ENCODE data around the gene THADA.

The THADA gene

DNA sequence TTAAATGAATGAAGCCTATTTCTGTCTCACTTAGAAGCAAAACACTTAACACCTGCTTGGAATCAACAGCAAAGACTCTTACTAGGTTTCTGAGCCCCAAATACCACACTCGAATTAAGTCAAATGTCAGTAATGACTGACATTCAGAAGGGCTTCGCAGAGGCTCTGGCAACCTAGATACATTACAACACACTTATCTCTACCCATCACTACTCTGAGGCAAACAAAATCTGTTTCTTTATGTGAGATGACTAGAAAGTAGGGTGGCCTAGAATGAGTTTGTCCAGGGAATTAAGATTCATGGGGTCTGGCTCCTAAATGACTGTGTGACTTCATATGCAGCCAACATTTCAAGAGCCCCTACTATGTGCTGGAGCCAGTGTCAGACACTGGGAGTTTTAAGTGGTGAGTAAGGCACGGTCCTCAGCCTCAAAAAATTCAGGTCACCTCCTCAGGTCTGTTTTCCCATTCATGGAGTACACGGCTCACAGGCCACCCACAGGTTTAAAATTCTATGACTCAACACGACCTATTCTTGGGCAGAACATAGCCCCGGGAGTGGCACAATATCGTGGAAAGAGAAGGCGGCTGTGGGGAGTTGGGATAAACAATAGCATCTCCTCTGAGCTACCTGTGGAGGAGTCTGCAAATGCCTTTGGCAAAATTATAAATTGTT lies 219.2 kb downstream of the THADA start:
- H3K4me1 ChIP-seq (ENCODE audit: insufficient read depth, insufficient read length): no peaks in the 10 kb centered on the region
- H3K36me3 ChIP-seq (ENCODE audit: insufficient read depth, insufficient read length, low read length): no peaks in the 10 kb centered on the region
- no peak overlapping the region for H3K4me3 ChIP-seq (ENCODE audit: insufficient read length, low read depth)
- no peaks in the 10 kb centered on the region for H3K27me3 ChIP-seq (ENCODE audit: insufficient read depth, insufficient read length)
- H3K9me3 ChIP-seq (ENCODE audit: insufficient read depth, low read length): no peaks in the 10 kb centered on the region
- H3K9ac ChIP-seq (ENCODE audit: insufficient read length, low read depth): no peak overlapping the region
- no peak for DNase-seq (ENCODE audit: low read depth, low spot score)
- TF ChIP-seq YY1 (IDR thresholded peaks at IDR 0.05; ENCODE audit: insufficient read depth, insufficient read length): no peak
- no peak for TF ChIP-seq ZNF274 (IDR thresholded peaks at IDR 0.05; ENCODE audit: low read depth, low read length)
- TF ChIP-seq SUZ12 (IDR thresholded peaks at IDR 0.05; ENCODE audit: extremely low read depth, insufficient read depth, insufficient read length): no peak

DNA sequence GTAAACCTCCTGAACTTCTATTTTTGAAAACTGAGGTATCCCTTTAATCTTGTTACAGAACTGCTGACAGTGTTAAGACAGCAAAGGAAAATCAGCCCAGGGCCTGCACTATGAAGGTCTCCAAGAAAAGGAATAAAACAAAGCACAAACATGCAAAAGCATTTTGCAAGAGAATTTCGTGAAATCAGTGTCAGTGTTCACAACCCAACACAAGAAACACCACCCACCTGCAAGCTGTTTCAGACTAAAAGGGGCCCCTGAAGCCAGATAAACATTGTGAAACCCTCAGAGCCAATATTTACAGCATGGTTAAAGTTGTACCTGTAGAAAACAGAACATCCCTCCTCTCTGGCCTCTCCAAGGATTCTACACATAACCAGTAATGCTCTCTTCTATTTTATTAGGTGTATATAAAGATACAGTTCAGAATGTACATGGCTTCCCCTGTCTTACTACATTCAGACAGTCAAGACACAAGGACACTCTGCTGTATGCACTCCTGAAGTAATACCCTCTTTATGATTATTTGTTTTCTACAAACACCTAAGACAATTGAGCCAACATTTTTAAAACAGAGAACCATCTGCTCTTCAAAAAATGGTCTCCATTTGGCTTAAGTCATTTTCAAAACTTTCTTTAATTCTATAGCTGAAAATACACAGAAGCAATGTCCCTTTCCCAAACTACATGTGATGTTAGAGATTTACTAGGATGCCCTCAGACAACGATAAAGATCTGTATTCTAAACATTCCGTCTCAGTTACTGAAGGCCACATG lies 219.9 kb downstream of the THADA start:
- Histone ChIP-seq H3K4me3 (ENCODE audit: insufficient read length, low read depth) (no peak overlapping the region), H3K27me3 (ENCODE audit: insufficient read depth, insufficient read length) (no peaks in the 10 kb centered on the region), H3K9me3 (ENCODE audit: insufficient read depth, low read length) (no peaks in the 10 kb centered on the region), H3K9ac (ENCODE audit: insufficient read length, low read depth) (no peak overlapping the region), H3K36me3 (ENCODE audit: insufficient read depth, insufficient read length, low read length) (no peaks in the 10 kb centered on the region), H3K4me1 (ENCODE audit: insufficient read depth, insufficient read length) (no peaks in the 10 kb centered on the region)
- TF ChIP-seq ZNF274 (IDR thresholded peaks at IDR 0.05; ENCODE audit: low read depth, low read length): no peak
- TF ChIP-seq YY1 (IDR thresholded peaks at IDR 0.05; ENCODE audit: insufficient read depth, insufficient read length): no peak
- no peak for TF ChIP-seq SUZ12 (IDR thresholded peaks at IDR 0.05; ENCODE audit: extremely low read depth, insufficient read depth, insufficient read length)
- DNase-seq (ENCODE audit: low read depth, low spot score): no peak

DNA sequence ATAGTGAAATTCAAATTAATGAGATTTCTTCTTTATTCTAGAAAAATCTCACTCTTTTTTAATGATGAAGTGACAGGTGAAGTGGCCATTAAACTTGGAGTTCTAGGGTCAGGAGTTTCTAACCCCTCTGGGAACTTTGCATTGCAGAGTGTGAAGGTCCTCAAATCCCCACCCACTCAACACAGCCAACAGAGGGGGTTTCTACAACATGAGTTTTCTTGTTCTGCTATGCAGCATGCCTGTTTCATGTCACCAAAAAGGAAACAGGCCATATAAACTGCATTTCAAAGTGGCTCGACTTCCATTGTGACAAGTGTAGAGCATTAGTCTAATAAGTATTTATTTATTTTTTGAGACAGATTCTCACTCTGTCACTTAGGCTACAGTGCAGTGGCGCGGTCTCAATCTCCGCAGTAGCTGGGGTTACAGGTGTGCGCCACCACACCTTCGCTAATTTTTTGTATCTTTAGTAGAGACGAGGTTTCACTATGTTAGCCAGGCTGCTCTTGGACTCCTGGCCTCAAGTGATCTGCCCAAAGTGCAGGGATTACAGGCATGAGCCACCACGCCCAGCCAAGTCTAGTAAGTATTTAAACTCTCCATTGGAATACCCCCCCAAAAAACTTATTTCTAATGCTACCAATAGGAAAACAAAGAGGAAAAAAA lies 223.3 kb downstream of the THADA start:
- Histone ChIP-seq H3K4me1 (ENCODE audit: insufficient read depth, insufficient read length) (no peaks in the 10 kb centered on the region), H3K9me3 (ENCODE audit: insufficient read depth, low read length) (no peaks in the 10 kb centered on the region)
- TF ChIP-seq SUZ12 (IDR thresholded peaks at IDR 0.05; ENCODE audit: extremely low read depth, insufficient read depth, insufficient read length): no peak
- TF ChIP-seq YY1 (IDR thresholded peaks at IDR 0.05; ENCODE audit: insufficient read depth, insufficient read length): no peak

DNA sequence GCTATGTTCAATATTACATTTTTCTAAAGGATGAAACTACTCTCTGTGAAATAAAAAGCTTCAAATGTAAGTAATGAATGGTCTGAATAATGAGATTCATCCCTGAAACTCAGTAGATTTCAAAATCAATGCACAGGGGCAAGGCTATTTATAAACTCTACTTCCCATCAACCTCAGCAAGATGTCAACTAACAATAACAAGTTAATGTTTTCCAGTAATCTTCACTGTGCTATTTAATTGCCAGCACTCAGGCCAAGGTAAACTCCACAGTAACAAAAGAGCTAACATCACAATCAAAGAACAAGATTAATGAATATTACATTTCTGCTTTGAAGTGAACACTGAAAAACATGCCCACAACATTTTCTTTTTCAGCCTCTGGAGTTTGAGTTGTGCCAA lies 225.1 kb downstream of the THADA start:
- no peaks in the 10 kb centered on the region for H3K27me3 ChIP-seq (ENCODE audit: insufficient read depth, insufficient read length)
- H3K9ac ChIP-seq (ENCODE audit: insufficient read length, low read depth): no peak overlapping the region
- TF ChIP-seq YY1 (IDR thresholded peaks at IDR 0.05; ENCODE audit: insufficient read depth, insufficient read length) (no peak), SUZ12 (IDR thresholded peaks at IDR 0.05; ENCODE audit: extremely low read depth, insufficient read depth, insufficient read length) (no peak), ZNF274 (IDR thresholded peaks at IDR 0.05; ENCODE audit: low read depth, low read length) (no peak)
- no peaks in the 10 kb centered on the region for H3K9me3 ChIP-seq (ENCODE audit: insufficient read depth, low read length)
- H3K36me3 ChIP-seq (ENCODE audit: insufficient read depth, insufficient read length, low read length): no peaks in the 10 kb centered on the region
- H3K4me3 ChIP-seq (ENCODE audit: insufficient read length, low read depth): no peak overlapping the region
- no peak for DNase-seq (ENCODE audit: low read depth, low spot score)
- H3K4me1 ChIP-seq (ENCODE audit: insufficient read depth, insufficient read length): no peaks in the 10 kb centered on the region

More for the DNA sequence above, 223.3 kb downstream of the THADA start:
- no peaks in the 10 kb centered on the region for H3K36me3 ChIP-seq (ENCODE audit: insufficient read depth, insufficient read length, low read length)
- H3K27me3 ChIP-seq (ENCODE audit: insufficient read depth, insufficient read length): no peaks in the 10 kb centered on the region
- no peak overlapping the region for H3K4me3 ChIP-seq (ENCODE audit: insufficient read length, low read depth)
- DNase-seq (ENCODE audit: low read depth, low spot score): no peak
- no peak overlapping the region for H3K9ac ChIP-seq (ENCODE audit: insufficient read length, low read depth)

DNA sequence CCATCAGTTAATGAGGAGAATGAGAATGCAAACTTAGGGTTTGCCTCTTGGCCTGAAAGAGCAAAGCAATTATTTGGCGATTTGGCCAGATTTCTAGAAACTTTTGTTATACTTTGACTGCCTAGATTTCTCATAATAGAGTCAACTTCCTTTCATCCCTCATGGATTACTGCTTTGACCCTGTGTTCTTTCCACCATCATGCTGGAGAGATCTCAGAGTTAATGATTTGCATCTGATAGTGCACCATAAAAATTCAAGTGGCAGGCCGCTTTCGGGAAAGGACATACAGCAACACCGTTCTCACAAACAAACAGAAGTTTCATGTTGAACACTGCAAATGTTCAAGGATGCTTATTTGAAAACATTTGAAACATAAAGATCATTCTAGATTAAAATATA lies 225.7 kb downstream of the THADA start:
- no peak for DNase-seq (ENCODE audit: low read depth, low spot score)
- H3K9me3 ChIP-seq (ENCODE audit: insufficient read depth, low read length): no peaks in the 10 kb centered on the region
- TF ChIP-seq ZNF274 (IDR thresholded peaks at IDR 0.05; ENCODE audit: low read depth, low read length) (no peak), YY1 (IDR thresholded peaks at IDR 0.05; ENCODE audit: insufficient read depth, insufficient read length) (no peak), SUZ12 (IDR thresholded peaks at IDR 0.05; ENCODE audit: extremely low read depth, insufficient read depth, insufficient read length) (no peak)
- H3K9ac ChIP-seq (ENCODE audit: insufficient read length, low read depth): no peak overlapping the region
- H3K4me3 ChIP-seq (ENCODE audit: insufficient read length, low read depth): no peak overlapping the region
- H3K4me1 ChIP-seq (ENCODE audit: insufficient read depth, insufficient read length): no peaks in the 10 kb centered on the region
- H3K36me3 ChIP-seq (ENCODE audit: insufficient read depth, insufficient read length, low read length): no peaks in the 10 kb centered on the region
- H3K27me3 ChIP-seq (ENCODE audit: insufficient read depth, insufficient read length): no peaks in the 10 kb centered on the region

DNA sequence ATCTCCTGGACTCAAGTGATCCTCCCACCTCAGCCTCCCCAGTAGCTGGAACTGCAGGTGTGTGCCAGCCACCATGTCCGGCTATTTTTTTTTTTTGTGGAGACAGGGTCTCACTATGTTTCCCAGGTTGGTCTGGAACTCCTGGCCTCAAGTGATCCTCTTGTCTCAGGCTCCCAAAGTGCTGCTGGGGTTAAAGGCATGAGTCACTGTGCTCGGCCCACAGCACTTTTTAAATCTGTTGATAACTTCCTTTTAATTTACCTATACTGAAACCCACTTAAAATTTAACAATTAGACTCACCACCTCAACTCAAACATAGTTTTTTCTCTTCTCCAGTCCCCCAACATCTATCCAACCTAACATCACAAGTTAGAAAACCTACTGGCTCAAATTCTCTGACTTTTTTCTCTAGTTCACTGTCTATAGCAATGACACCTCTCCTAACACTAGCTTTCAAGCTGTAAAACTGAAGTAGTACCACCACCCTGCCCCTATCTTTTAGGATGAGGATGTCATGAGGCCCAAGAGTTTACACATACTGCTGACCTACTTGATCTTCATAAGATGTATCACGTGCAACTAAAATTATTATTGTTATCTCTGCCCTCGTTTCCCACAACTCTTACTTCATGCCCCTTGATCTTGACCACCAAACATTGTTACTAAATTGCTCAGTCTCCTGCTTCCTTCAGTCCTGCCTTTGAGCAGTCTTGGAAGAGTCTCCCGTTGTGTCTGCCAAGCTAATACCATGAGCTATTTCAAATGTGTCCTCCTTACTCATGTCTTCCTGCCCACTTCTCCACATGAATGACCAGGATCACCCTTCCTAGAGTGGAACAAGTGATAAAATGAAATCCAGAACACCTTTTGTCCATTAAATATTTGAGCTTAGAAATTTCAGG lies 227.1 kb downstream of the THADA start:
- no peak for TF ChIP-seq SUZ12 (IDR thresholded peaks at IDR 0.05; ENCODE audit: extremely low read depth, insufficient read depth, insufficient read length)
- TF ChIP-seq YY1 (IDR thresholded peaks at IDR 0.05; ENCODE audit: insufficient read depth, insufficient read length): no peak
- TF ChIP-seq ZNF274 (IDR thresholded peaks at IDR 0.05; ENCODE audit: low read depth, low read length): no peak
- no peak for DNase-seq (ENCODE audit: low read depth, low spot score)
- H3K36me3 ChIP-seq (ENCODE audit: insufficient read depth, insufficient read length, low read length): no peaks in the 10 kb centered on the region
- H3K9ac ChIP-seq (ENCODE audit: insufficient read length, low read depth): no peak overlapping the region
- H3K9me3 ChIP-seq (ENCODE audit: insufficient read depth, low read length): no peaks in the 10 kb centered on the region
- no peak overlapping the region for H3K4me3 ChIP-seq (ENCODE audit: insufficient read length, low read depth)
- no peaks in the 10 kb centered on the region for H3K27me3 ChIP-seq (ENCODE audit: insufficient read depth, insufficient read length)
- H3K4me1 ChIP-seq (ENCODE audit: insufficient read depth, insufficient read length): no peaks in the 10 kb centered on the region

Measured in NT2/D1 (cell line).